Measurements from ENCODE around the gene SPAG17. TPM values are rescaled to one million over a fixed set of nuclear protein-coding genes. Genes with fewer than 3 reads are reported as not detected.

Gene SPAG17
- total RNA-seq (2022; extraction: Qiagen RNA extraction), result not detected in 5 replicates

GRCh38 chr1:118185084-118185832, at the start of gene SPAG17:
SPAG17 (minus strand) TSS chr1:118185228; CDS start chr1:118185157, 71 bp downstream.

GRCh38 chr1:117929343-117930172, 255.5 kb downstream of the SPAG17 start, which contains the start of the genes GDAP2 and WDR3:
GDAP2 (minus strand) TSS chr1:117929621; CDS start chr1:117920357, 9,264 bp downstream.
WDR3 (plus strand) TSS chr1:117929739; CDS start chr1:117933320, 3,581 bp downstream.

